ENCODE results near the gene PTDSS2.

Gene PTDSS2

DNA sequence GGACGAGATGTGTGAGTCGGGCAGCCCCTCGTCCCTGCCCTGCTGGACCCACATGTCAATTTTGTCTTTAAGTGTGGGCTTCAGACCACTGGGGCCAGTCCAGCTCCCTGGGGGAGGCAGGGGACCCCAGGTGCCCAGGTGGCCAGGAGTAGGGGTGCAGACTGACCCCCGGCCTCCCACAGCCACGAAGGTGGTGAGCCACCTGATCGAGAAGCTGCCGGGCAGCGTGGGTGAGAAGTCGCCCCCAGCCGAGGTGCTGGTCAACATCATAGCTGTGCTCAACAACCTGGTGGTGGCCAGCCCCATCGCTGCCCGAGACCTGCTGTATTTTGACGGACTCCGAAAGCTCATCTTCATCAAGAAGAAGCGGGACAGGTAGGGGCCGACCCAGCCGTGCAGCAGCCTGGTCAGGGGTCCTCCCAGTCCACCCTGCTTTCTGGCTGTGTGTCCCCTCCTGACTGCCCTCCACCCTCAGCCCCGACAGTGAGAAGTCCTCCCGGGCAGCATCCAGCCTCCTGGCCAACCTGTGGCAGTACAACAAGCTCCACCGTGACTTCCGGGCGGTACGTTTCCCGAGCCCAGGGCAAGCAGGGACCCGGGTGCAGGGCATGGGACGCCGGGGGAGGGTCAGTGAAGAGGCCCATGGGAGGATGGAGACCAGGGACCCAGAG, 46.2 kb upstream of the PTDSS2 start:
- H3K4me3 ChIP-seq (ENCODE audit: low read depth, low read length, poor library complexity, severe bottlenecking), result no peak overlapping the region
- H3K27me3 ChIP-seq (ENCODE audit: insufficient read depth, low read length), result no peaks in the 10 kb centered on the region
- no peak overlapping the region for H3K9ac ChIP-seq (ENCODE audit: low read length)
- no peaks in the 10 kb centered on the region for H3K36me3 ChIP-seq (ENCODE audit: insufficient read depth, low read length)
- TF ChIP-seq CTCF (IDR thresholded peaks at IDR 0.05; ENCODE audit: low read length), result no peak
- no peak for TF ChIP-seq EZH2 (IDR thresholded peaks at IDR 0.05; ENCODE audit: borderline replicate concordance, low read length)
- no peaks in the 10 kb centered on the region for H4K20me1 ChIP-seq (ENCODE audit: insufficient read depth, low read length)
- H3K9me2 ChIP-seq (ENCODE audit: low read depth, low read length), result no peaks in the 10 kb centered on the region
- H3F3A ChIP-seq (ENCODE audit: insufficient read depth, low read length), result no peaks in the 10 kb centered on the region
- peaks cover 11% of the 10 kb centered on the region for H3K4me1 ChIP-seq (ENCODE audit: insufficient read depth, low read length, severe bottlenecking)
- no peak overlapping the region for H3K4me2 ChIP-seq (ENCODE audit: low read length)
- H3K27ac ChIP-seq (ENCODE audit: low read depth, low read length, poor library complexity, severe bottlenecking), result no peak overlapping the region
- H2AFZ ChIP-seq (ENCODE audit: low read length), result no peak overlapping the region
- peaks cover 3% of the 10 kb centered on the region; the same call in 1 of the 2 replicates for H3K9me3 ChIP-seq (ENCODE audit: low read length)
- no peaks in the 10 kb centered on the region for H3K79me2 ChIP-seq (ENCODE audit: insufficient read depth, low read length)

DNA sequence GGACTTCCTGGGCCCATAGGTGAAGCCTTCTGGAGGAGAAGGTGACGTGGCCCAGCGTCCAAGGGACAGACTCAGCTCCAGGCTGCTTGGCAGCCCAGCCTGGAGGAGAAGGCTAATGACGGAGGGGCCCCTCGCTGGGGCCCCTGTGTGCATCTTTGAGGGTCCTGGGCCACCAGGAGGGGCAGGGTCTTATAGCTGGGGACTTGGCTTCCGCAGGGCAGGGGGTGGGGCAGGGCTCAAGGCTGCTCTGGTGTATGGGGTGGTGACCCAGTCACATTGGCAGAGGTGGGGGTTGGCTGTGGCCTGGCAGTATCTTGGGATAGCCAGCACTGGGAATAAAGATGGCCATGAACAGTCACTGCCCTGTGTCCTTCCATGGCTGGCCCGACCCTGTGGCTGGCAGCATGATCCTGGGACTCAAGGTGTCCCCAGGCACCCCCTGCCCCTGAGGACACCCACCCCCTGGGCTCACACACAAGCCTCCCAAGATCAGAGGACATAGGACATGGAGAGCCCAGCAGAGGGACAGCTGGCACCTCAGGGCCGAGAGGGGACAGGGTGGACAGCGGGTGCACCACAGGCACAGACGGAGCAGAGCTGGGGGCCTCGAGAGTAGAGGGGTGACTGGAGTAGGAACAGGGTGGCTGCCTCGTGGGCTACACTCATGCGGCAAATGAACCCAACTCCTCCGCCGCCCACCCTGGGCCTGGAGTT, 45.4 kb upstream of the PTDSS2 start:
- TF ChIP-seq CTCF (IDR thresholded peaks at IDR 0.05; ENCODE audit: low read length) (no peak), EZH2 (IDR thresholded peaks at IDR 0.05; ENCODE audit: borderline replicate concordance, low read length) (no peak)
- no peaks in the 10 kb centered on the region for H3K36me3 ChIP-seq (ENCODE audit: insufficient read depth, low read length)
- H4K20me1 ChIP-seq (ENCODE audit: insufficient read depth, low read length), result no peaks in the 10 kb centered on the region
- H3K4me1 ChIP-seq (ENCODE audit: insufficient read depth, low read length, severe bottlenecking), result peaks cover 11% of the 10 kb centered on the region
- H3K27me3 ChIP-seq (ENCODE audit: insufficient read depth, low read length), result no peaks in the 10 kb centered on the region
- H3K4me3 ChIP-seq (ENCODE audit: low read depth, low read length, poor library complexity, severe bottlenecking), result no peak overlapping the region
- H3K9me3 ChIP-seq (ENCODE audit: low read length), result peaks cover 3% of the 10 kb centered on the region; the same call in 1 of the 2 replicates
- H3K79me2 ChIP-seq (ENCODE audit: insufficient read depth, low read length), result no peaks in the 10 kb centered on the region
- no peak overlapping the region for H3K9ac ChIP-seq (ENCODE audit: low read length)
- H3F3A ChIP-seq (ENCODE audit: insufficient read depth, low read length), result no peaks in the 10 kb centered on the region
- no peak overlapping the region for H3K27ac ChIP-seq (ENCODE audit: low read depth, low read length, poor library complexity, severe bottlenecking)
- H3K4me2 ChIP-seq (ENCODE audit: low read length), result no peak overlapping the region
- no peaks in the 10 kb centered on the region for H3K9me2 ChIP-seq (ENCODE audit: low read depth, low read length)
- H2AFZ ChIP-seq (ENCODE audit: low read length), result no peak overlapping the region

- no peak overlapping the region for H3K4me3 ChIP-seq (ENCODE audit: low read depth, low read length, poor library complexity, severe bottlenecking)
- no peaks in the 10 kb centered on the region for H3F3A ChIP-seq (ENCODE audit: insufficient read depth, low read length)
- no peak overlapping the region for H3K4me2 ChIP-seq (ENCODE audit: low read length)
- no peaks in the 10 kb centered on the region for H4K20me1 ChIP-seq (ENCODE audit: insufficient read depth, low read length)
- no peaks in the 10 kb centered on the region for H3K9me2 ChIP-seq (ENCODE audit: low read depth, low read length)
- no peaks in the 10 kb centered on the region for H3K36me3 ChIP-seq (ENCODE audit: insufficient read depth, low read length)
- no peak overlapping the region for H2AFZ ChIP-seq (ENCODE audit: low read length)
- H3K27me3 ChIP-seq (ENCODE audit: insufficient read depth, low read length), result no peaks in the 10 kb centered on the region; the same call in 1 of the 2 replicates
- H3K79me2 ChIP-seq (ENCODE audit: insufficient read depth, low read length), result no peaks in the 10 kb centered on the region
- no peak overlapping the region for H3K9ac ChIP-seq (ENCODE audit: low read length)
- TF ChIP-seq EZH2 (IDR thresholded peaks at IDR 0.05; ENCODE audit: borderline replicate concordance, low read length) (no peak), CTCF (IDR thresholded peaks at IDR 0.05; ENCODE audit: low read length) (no peak)
- no peak overlapping the region for H3K27ac ChIP-seq (ENCODE audit: low read depth, low read length, poor library complexity, severe bottlenecking)
- H3K4me1 ChIP-seq (ENCODE audit: insufficient read depth, low read length, severe bottlenecking), result peaks cover 11% of the 10 kb centered on the region
- no peaks in the 10 kb centered on the region for H3K9me3 ChIP-seq (ENCODE audit: low read length)
Observed at GRCh38 chr11:405323-405953, 44.6 kb upstream of the PTDSS2 start.
